ENCODE results near the gene RHBDD1.

GRCh38 chr2:226977775-226978190 lies 141.9 kb downstream of the RHBDD1 start:
- no peak for TF ChIP-seq EZH2 (IDR thresholded peaks at IDR 0.05; ENCODE audit: borderline replicate concordance, insufficient read depth, low read length, poor library complexity, severe bottlenecking)
- TF ChIP-seq, protein P1, sequence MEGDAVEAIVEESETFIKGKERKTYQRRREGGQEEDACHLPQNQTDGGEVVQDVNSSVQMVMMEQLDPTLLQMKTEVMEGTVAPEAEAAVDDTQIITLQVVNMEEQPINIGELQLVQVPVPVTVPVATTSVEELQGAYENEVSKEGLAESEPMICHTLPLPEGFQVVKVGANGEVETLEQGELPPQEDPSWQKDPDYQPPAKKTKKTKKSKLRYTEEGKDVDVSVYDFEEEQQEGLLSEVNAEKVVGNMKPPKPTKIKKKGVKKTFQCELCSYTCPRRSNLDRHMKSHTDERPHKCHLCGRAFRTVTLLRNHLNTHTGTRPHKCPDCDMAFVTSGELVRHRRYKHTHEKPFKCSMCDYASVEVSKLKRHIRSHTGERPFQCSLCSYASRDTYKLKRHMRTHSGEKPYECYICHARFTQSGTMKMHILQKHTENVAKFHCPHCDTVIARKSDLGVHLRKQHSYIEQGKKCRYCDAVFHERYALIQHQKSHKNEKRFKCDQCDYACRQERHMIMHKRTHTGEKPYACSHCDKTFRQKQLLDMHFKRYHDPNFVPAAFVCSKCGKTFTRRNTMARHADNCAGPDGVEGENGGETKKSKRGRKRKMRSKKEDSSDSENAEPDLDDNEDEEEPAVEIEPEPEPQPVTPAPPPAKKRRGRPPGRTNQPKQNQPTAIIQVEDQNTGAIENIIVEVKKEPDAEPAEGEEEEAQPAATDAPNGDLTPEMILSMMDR (IDR thresholded peaks at IDR 0.05; ENCODE audit: poor library complexity, severe bottlenecking): no peak
- TF ChIP-seq SMC3 (conservative IDR thresholded peaks at IDR 0.05; ENCODE audit: poor library complexity): no peak
